GM10266 (cell line): Measurements from ENCODE around the gene MTX3.

Experiments used
- DNase-seq: peaks from one replicate; pipeline ENCODE4 v3.0.0; 2012; ENCODE audit errors: extremely low spot score
- TF ChIP-seq, protein P1 (sequence below): IDR thresholded peaks from 2 replicates; pipeline ENCODE4 v1.5.1; 2012; ENCODE audit warnings: mild to moderate bottlenecking, low read depth; ENCODE audit not compliant: control insufficient read depth, insufficient read depth; ENCODE audit errors: missing control alignments

The MTX3 gene, protein sequence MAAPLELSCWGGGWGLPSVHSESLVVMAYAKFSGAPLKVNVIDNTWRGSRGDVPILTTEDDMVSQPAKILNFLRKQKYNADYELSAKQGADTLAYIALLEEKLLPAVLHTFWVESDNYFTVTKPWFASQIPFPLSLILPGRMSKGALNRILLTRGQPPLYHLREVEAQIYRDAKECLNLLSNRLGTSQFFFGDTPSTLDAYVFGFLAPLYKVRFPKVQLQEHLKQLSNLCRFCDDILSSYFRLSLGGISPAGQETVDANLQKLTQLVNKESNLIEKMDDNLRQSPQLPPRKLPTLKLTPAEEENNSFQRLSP

DNA sequence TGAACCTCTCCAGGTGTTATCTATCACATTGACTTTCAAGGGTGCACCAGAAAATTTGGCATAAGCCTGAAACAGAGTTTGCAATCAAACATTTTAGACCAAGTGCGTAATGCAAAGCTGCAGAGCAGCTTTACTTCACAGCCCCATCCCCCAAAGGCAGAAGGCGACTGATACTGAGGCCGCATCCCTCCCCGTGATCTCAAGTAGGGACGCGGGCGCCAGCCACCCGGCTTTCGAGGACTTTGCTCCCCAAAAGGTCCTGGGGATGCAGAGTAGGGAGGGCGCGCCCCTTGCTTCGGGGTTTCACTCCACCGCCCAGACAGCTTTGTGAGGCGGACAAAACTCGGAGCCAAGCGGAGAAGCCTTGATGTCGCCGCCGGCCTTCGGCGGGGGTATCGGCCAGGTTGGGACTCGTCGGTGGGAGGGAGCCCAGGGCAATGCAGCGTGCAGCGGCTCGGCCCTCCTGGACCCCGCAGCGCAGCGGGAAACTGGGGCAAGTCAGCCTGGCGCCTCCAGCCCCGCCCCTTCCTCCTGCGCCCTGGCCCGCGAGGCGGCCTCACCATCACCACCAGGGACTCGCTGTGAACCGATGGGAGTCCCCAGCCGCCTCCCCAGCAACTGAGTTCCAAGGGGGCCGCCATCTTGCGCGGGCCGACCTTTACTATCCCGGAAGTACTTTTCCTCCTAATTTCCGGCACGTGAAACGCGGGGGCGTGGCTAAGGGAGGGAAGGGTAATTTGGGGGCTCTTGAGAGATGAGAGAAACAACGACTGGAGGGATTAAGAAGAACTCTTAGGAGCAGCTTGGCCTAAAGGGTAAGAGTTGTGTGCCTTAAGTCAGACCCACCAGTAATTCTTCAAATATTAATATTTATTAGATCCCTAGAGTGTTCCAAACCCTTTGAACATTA, at the start of gene MTX3:
Gene MTX3 (minus strand): TSS at position 665 of the 910 bp plus-strand sequence. CDS start 24 bp downstream, at position 641.
- TF ChIP-seq, protein P1, sequence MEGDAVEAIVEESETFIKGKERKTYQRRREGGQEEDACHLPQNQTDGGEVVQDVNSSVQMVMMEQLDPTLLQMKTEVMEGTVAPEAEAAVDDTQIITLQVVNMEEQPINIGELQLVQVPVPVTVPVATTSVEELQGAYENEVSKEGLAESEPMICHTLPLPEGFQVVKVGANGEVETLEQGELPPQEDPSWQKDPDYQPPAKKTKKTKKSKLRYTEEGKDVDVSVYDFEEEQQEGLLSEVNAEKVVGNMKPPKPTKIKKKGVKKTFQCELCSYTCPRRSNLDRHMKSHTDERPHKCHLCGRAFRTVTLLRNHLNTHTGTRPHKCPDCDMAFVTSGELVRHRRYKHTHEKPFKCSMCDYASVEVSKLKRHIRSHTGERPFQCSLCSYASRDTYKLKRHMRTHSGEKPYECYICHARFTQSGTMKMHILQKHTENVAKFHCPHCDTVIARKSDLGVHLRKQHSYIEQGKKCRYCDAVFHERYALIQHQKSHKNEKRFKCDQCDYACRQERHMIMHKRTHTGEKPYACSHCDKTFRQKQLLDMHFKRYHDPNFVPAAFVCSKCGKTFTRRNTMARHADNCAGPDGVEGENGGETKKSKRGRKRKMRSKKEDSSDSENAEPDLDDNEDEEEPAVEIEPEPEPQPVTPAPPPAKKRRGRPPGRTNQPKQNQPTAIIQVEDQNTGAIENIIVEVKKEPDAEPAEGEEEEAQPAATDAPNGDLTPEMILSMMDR = no peak
- peak; percentile 81 for DNase-seq

DNA sequence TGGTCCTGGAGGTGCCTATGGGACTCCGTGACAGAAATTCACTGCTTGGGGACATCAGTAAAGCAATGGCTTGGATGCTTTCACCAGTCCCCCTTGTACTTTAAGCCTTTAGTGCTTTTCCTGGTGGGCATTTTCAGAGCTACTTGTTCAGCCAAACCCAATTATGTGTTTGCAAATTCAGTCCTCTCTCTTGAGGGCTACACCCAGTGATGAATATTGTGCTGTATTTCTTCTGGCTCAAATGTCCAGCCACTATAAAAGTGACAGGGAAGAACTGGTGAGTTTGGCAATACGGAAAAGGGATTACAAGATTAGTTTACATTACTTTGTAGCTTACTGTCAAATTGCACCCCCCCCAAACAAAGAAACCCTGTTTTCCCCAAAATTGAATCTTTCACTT, 48.6 kb upstream of the MTX3 start:
- TF ChIP-seq, protein P1 = no peak
- DNase-seq = no peak

DNA sequence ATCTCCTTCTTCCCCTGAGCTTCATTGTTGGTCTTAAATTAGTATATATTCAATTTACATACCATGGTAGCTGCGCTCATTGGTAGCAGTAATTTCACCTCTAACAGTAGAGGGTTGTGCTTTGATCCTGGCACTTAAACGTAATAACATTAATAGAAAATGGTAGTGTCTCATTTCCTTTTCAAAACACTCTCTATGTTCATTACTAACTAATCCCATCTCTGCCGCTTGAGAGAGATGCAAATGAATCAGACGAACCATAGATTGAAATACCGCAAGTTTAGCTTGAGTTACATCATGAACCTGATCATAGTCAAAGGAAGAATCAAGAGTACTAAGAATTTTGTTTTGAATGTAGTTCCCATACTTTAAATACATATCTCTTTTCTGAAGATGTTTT, 46.3 kb upstream of the MTX3 start:
- no peak for DNase-seq
- TF ChIP-seq, protein P1 = no peak

DNA sequence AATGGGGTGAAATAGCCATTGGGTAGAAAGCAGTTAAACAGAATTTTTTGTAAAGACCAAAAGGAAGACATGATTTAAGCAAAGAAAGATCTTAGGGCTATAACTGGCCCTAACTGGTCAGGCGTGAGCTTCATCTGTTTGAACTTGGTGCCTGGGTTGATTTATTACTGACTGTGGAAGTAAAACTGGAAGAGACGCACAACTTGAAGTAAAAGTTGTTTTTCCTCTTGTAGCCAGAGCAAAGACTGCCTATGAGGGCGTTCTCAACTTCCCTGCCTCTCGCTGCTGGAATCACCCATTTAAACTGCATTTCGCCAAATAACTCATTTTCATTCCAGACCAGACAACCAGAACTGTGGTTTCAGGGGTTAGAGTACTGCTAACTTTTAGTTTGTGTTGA, 45.6 kb upstream of the MTX3 start:
- TF ChIP-seq, protein P1 = no peak
- DNase-seq = no peak

DNA sequence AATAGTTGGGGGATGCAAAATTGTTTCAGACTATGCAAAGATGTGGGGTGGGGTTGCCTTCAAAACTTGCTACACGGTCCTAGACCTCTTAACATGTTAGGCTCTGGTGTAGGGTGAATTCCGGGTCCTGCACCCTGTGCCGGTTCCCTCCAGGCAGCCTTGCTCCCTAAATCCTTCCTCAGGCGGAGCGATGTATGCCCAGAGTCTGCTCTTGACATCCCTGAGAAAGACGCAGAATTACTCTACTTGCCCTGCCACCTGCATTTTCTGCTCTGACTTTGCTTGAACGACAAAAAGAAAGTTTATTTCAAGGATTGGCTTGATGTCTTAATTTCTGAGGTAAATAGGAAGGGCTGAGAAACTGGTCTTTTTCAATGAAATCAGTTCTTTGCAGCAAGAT, 44.8 kb upstream of the MTX3 start:
- TF ChIP-seq, protein P1 = no peak
- no peak for DNase-seq

DNA sequence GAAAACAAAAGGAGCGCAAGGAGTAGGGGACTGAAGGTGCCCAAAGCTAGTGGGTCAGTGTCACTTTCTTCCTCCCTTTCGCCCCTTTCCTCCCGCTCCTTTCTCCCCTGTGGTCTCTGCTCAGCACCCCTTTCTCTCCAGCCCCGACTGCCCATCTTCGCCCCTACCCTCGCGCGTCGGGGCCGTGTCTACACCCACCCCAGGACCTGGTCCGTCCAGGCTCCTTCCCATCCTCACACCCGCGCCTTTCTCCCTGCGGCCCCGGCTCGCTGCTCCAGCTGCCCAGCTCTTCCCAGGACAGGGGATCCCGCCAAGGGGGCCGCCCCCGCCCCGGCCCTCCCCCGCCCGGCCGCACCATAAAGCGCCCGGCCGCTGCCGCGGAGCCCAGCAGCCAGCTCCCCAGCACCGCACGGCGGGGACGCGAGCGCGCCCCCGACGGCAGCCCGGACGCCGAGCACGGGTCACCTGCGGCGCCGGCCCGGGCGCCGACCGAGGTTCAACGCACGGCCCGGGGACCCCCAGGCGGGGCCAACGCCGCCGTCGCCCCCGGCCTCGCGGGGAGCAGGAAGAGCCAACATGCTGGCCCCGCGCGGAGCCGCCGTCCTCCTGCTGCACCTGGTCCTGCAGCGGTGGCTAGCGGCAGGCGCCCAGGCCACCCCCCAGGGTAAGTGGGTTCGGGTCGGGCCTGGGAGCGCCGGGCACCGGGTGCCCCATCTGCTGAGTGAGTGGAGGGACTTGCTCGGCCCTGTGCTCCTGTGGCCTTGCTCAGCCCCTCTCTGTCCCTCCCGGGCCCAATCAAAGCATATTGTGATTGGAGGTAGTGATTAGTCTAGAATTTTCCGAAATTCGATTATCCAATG, 44.1 kb upstream of the MTX3 start, which contains the start of gene THBS4:
Gene THBS4 (plus strand): TSS at position 387 of the 860 bp plus-strand sequence. CDS start 190 bp downstream, at position 577.
- TF ChIP-seq, protein P1 = no peak
- no peak for DNase-seq
